GM18505 (cell line): ENCODE results near the gene RALGAPA2.
"Not testable (repeated sequence)": the region's sequence is repeated elsewhere in the genome, so short reads cannot be mapped to it uniquely, and the experiment has no call there.

Experiments used
- ATAC-seq: cut with Tn5 transposase; IDR thresholded peaks from one replicate; pipeline ENCODE4 v1.9.1; 2021; ENCODE audit not compliant: unreplicated experiment
- POLR2A ChIP-seq: IDR thresholded peaks from 4 replicates; pipeline ENCODE4 v1.6.1; 2011; ENCODE audit warnings: borderline replicate concordance; ENCODE audit not compliant: insufficient read depth, insufficient read length; ENCODE audit errors: extremely low read depth

The RALGAPA2 gene

DNA sequence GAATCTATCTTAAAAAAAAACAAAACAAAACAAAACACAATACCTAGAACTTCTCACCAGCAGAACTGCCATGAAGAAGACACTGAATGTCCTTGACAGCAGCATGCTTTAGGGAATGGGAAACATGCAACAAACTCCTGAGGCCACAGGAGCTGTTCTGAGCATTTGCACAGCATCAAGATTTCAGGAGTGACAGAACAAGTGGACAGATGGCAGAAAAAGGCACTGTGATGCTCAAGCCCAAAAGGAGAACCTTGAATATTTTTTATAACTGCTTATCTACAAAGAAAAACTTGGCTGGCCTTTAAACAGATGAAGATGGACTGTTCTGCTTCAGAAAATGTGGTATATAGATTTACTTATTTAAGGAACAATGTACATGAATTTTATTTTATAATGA lies 158.9 kb downstream of the RALGAPA2 start:
- no peak for TF ChIP-seq POLR2A
- ATAC-seq, result no peak

DNA sequence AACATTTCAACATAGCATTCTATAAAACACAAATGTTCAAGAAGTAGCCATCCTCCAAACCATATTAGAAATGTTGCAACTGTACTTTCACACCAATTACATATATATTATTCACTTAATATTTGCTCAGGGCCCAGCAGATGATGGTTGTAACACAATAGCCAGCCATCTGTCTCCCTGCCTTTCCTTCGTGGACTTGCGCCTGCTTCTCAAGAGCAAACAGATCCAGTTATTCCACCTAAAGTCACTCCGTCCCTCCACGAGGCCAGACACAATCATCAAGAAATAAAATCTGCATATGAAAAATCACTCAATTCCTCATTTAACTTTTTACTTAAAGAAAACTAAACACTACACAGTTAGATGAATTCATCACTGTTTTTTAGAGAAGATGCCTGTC lies 160.4 kb downstream of the RALGAPA2 start:
- TF ChIP-seq POLR2A, result no peak
- ATAC-seq, result no peak

GRCh38 chr20:20551409-20551808 lies 161.0 kb downstream of the RALGAPA2 start:
- ATAC-seq, result no peak
- TF ChIP-seq POLR2A, result no peak

DNA sequence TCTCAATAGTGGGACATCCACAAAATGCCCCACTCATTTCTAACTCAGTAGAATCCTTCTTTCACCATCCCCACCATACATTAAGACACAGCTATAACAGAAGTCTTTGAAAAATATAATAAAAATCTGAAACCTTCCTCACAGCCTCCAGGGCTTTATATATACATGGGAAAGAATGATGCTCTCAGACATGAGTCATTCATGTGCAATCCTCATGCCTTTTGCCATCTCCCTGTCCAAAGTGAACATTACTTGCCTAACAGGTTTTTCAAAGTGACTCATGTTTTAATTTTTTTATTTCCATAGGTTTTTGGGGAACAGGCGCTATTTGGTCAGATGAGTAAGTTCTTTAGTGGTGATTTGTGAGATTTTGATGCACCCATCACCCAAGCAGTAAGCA lies 162.7 kb downstream of the RALGAPA2 start:
- no peak for ATAC-seq
- TF ChIP-seq POLR2A, result no peak

DNA sequence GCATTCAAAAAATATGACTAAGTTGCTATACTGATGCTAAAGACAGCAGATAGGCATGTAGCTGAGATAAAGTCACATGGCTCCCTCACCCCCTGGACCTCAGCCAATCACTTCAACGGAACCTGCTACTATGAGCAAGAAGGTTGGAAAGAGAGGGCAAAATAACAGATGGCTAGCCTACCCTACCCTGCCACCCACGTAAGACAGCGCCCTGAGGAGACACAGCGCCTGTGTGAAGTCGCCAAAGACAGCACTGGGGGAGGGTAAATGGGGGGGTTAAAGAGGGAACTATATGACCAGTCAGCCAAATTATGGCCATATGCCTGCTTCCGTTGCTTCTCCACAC lies 163.2 kb downstream of the RALGAPA2 start:
- no peak for TF ChIP-seq POLR2A

GRCh38 chr20:20548527-20549266 lies 163.7 kb downstream of the RALGAPA2 start:
- ATAC-seq, result no peak
- TF ChIP-seq POLR2A, result no peak

More for the DNA sequence above, 163.2 kb downstream of the RALGAPA2 start:
- ATAC-seq, result no peak

DNA sequence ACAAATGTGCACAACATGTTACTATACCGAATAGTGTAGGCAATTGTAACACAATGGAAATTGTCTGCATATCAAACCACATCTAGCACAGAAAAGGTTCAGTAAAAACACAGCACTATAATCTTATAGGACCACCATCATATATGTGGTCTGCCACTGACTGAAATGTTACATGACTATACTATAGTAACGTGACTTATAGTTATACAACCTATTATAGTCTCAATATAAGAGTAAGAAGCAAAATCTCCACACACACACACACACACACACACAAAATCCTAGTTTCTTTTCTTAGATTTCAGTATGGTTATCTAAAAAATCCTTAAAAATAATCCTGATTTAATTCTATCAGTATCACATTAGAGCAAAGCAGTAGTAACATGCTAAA lies 164.6 kb downstream of the RALGAPA2 start:
- no peak for ATAC-seq
- no peak for TF ChIP-seq POLR2A

- ATAC-seq, result no peak
- no peak for TF ChIP-seq POLR2A
Measured at GRCh38 chr20:20547221-20547875, 165.1 kb downstream of the RALGAPA2 start.

- no peak for TF ChIP-seq POLR2A
- no peak for ATAC-seq
Measured at GRCh38 chr20:20546402-20546801, 166.0 kb downstream of the RALGAPA2 start.

DNA sequence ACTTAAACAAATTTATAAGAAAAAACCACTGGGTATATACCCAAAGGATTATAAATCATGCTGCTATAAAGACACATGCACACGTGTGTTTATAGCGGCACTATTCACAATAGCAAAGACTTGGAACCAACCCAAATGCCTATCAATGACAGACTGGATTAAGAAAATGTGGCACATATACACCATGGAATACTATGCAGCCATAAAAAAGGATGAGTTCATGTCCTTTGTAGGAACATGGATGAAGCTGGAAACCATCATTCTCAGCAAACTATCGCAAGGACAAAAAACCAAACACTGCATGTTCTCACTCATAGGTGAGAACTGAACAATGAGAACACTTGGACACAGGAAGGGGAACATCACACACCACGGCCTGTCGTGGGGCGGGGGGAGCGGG lies 169.1 kb downstream of the RALGAPA2 start:
- not testable (repeated sequence) for ATAC-seq

- ATAC-seq, result no peak
- no peak for TF ChIP-seq POLR2A
Measured at GRCh38 chr20:20536240-20536933, 176.1 kb downstream of the RALGAPA2 start.

DNA sequence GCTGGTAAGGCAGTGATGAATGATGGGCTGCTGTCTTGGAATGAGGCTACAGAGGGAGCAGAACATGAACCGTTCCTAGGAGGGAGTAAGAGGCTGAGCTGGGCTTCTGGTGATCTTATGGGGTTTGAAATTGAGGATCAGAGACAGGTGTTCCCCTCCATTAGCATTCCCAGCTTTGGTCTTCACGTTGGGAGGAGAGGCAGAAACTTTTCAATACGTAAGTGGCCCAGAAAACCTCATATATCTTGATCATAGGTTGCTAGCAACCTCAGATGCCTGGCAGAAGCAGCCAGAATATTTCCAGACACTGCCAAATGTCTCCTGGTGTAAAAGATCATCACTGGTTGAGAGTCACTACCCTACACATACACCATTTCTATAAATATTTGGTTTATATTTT lies 177.4 kb downstream of the RALGAPA2 start:
- no peak for TF ChIP-seq POLR2A

GRCh38 chr20:20531283-20531682 lies 181.2 kb downstream of the RALGAPA2 start:
- TF ChIP-seq POLR2A, result no peak
- ATAC-seq, result no peak

More for the DNA sequence above, 177.4 kb downstream of the RALGAPA2 start:
- no peak for ATAC-seq
